SU-DHL-6 (cell line): ENCODE results near the gene GALNT9.

ENCODE experiments used
- H2AFZ ChIP-seq: fragments of 200-600 bp; sonication (generic); 2 replicates; pipeline ENCODE4 v1.6.1; 2014; ENCODE audit warnings: low read depth, mild to moderate bottlenecking, moderate library complexity, mixed read lengths, antibody characterized with exemption, low read length; ENCODE audit not compliant: severe bottlenecking
- H3F3A ChIP-seq: fragments of 200-600 bp; shearing (Covaris generic); 2 replicates; pipeline ENCODE4 v1.6.0; 2016; ENCODE audit warnings: antibody characterized with exemption, mild to moderate bottlenecking; ENCODE audit not compliant: insufficient read depth
- H3K27ac ChIP-seq: fragments of 200-600 bp; sonication (generic); 2 replicates; pipeline ENCODE4 v1.5.1; 2016; ENCODE audit warnings: low read depth, mild to moderate bottlenecking, low read length, moderate library complexity, mixed read lengths
- H3K27me3 ChIP-seq: fragments of 200-600 bp; sonication (generic), shearing (Covaris generic); 2 replicates; pipeline ENCODE4 v1.6.0; 2014; ENCODE audit warnings: mild to moderate bottlenecking, low read length
- H3K36me3 ChIP-seq: fragments of 200-600 bp; sonication (generic); 2 replicates; pipeline ENCODE4 v1.6.1; 2014; ENCODE audit warnings: mild to moderate bottlenecking, low read length, mixed read lengths
- H3K4me2 ChIP-seq: fragments of 300-600, 200-600 bp; shearing (Covaris generic), sonication (generic); 2 replicates; pipeline ENCODE4 v1.6.0; 2014; ENCODE audit warnings: low read length, low read depth, mild to moderate bottlenecking; ENCODE audit not compliant: poor library complexity, severe bottlenecking
- H3K4me3 ChIP-seq: fragments of 200-600 bp; sonication (generic); 2 replicates; pipeline ENCODE4 v1.5.1; 2014; ENCODE audit warnings: antibody characterized with exemption, low read length, mild to moderate bottlenecking, mixed read lengths; ENCODE audit not compliant: insufficient read depth, poor library complexity, severe bottlenecking
- H3K79me2 ChIP-seq: fragments of 200-600 bp; sonication (generic); 2 replicates; pipeline ENCODE4 v1.6.1; 2014; ENCODE audit warnings: mild to moderate bottlenecking, low read length, moderate library complexity; ENCODE audit not compliant: insufficient read depth
- H3K9ac ChIP-seq: fragments of 200-600 bp; sonication (generic); 2 replicates; pipeline ENCODE4 v1.7.0; 2014; ENCODE audit warnings: mild to moderate bottlenecking, low read length
- H3K9me2 ChIP-seq: fragments of 200-600 bp; sonication (generic); replicated peaks from 2 replicates; pipeline ENCODE4 v1.6.1; 2014; ENCODE audit warnings: low read length; ENCODE audit not compliant: insufficient read depth
- H3K9me3 ChIP-seq: fragments of 200-600 bp; sonication (generic); 2 replicates; pipeline ENCODE4 v1.6.1; 2014; ENCODE audit warnings: low read length, mixed read lengths; ENCODE audit not compliant: insufficient read depth
- H4K20me1 ChIP-seq: fragments of 200-600 bp; sonication (generic); 2 replicates; pipeline ENCODE4 v1.6.1; 2014; ENCODE audit warnings: low read depth, mild to moderate bottlenecking, antibody characterized with exemption, low read length, moderate library complexity, mixed read lengths
- EZH2phosphoT487 ChIP-seq: fragments of 200-600 bp; sonication (generic), shearing (Covaris generic); conservative IDR thresholded peaks from 2 replicates; pipeline ENCODE4 v1.6.1; 2018; ENCODE audit warnings: mild to moderate bottlenecking, antibody characterized with exemption, low read length, moderate library complexity, mixed read lengths
- TF ChIP-seq, protein P1 (sequence below): fragments of 200-600 bp; sonication (generic); IDR thresholded peaks from one replicate; pipeline ENCODE4 v1.5.1; 2017; ENCODE audit warnings: antibody characterized with exemption, mild to moderate bottlenecking, low read length, moderate library complexity; ENCODE audit not compliant: insufficient read depth, poor library complexity, severe bottlenecking

Gene GALNT9

DNA sequence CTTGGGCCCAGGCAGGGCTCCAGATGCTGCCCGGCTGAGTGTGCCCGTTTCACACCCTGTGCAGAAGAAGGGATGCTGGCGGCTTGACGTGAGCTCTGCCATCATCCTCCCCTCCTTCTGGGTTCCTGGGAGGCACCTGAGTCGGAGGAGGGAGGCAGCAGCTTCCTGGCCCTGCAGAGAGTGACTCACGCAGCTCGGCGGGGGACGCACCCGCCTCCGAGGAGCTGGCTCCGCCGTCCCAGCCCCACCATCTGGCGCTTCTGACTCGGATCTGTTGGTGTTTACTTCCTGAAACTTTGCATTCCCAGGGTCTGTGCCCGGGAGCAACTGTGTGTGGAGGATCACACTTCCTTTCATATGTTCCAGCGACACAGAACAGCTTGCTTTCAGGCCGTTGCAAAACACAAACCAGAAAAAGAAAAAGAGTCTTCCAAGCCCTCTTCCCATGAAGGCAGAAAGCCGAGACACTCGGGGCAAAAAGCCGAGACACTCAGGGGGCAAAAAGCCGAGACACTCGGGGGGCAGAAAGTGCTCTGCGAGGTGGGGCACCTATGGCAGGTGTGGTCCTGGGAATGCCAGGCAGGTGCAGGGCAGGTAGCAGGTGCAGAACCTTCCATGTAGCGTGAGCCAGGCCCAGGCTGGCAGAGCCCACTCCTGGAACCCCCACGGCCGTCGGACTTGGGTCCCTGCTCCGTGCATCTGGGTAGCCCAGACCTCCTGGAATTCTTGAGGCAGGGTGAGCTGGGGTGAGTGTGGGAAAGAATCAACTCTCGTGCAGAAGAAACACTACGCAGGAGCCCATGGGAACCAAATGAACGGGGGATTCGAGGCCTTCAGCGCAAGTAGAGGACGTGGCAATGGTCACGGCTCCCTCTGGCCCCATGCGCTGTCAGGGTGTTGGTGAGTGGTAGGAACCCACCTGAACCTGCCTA is 27.6 kb upstream of the GALNT9 start:
- Histone ChIP-seq H3K9ac (no peak overlapping the region), H3K9me3 (no peaks in the 10 kb centered on the region), H3K9me2 (no peaks in the 10 kb centered on the region), H3F3A (no peaks in the 10 kb centered on the region), H3K36me3 (no peaks in the 10 kb centered on the region), H3K4me3 (no peak overlapping the region), H3K27ac (no peak overlapping the region), H3K27me3 (no peaks in the 10 kb centered on the region), H3K79me2 (no peaks in the 10 kb centered on the region), H2AFZ (no peak overlapping the region), H4K20me1 (no peaks in the 10 kb centered on the region), H3K4me2 (no peak overlapping the region)
- TF ChIP-seq, protein P1, sequence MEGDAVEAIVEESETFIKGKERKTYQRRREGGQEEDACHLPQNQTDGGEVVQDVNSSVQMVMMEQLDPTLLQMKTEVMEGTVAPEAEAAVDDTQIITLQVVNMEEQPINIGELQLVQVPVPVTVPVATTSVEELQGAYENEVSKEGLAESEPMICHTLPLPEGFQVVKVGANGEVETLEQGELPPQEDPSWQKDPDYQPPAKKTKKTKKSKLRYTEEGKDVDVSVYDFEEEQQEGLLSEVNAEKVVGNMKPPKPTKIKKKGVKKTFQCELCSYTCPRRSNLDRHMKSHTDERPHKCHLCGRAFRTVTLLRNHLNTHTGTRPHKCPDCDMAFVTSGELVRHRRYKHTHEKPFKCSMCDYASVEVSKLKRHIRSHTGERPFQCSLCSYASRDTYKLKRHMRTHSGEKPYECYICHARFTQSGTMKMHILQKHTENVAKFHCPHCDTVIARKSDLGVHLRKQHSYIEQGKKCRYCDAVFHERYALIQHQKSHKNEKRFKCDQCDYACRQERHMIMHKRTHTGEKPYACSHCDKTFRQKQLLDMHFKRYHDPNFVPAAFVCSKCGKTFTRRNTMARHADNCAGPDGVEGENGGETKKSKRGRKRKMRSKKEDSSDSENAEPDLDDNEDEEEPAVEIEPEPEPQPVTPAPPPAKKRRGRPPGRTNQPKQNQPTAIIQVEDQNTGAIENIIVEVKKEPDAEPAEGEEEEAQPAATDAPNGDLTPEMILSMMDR, result no peak
- TF ChIP-seq EZH2phosphoT487, result no peak

DNA sequence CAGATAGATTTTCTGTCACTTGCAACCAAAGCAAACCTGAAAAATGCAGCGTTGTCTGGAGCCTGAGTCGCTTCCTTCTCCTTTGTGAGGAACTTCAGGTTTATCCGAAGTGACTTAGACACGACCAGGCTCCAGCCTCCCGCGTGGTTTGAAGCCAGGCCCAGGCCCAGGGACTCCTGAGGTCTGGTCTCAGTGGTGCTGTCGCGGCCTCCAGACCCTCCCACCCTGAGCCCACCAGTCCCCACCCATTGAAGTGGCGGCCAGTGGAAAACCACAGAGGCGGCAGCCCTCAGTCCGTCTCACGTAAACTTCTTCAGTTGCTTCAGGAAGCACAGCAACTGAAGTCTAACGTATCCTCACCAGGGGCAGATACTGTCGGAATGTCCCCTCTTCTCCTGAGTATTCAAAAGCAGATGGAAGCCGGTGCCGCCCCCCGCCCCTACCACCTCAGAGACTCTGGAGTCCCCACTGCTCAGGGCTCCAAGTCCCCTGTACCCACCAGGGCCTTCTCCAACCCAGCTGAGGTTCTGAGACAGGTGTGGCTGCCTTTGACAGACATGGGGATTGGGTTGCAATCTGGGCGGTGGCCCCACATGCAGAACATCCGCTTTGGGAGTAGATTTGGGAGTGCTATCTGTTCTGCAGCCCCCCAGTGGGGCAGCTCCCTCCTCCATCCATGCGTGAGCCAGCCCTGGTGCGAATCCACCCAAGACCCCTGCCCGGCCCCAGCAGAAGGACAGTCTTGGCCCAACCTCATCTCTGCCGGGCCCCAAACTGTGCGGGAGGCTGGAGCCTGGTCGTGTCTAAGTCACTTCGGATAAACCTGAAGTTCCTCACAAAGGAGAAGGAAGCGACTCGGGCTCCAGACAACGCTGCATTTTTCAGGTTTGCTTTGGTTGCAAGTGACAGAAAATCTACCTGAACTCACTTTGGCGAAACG is 26.6 kb upstream of the GALNT9 start:
- no peaks in the 10 kb centered on the region for H3K36me3 ChIP-seq
- H3K9ac ChIP-seq, result no peak overlapping the region
- H3K4me3 ChIP-seq, result no peak overlapping the region
- no peak overlapping the region for H3K4me2 ChIP-seq
- no peak for TF ChIP-seq EZH2phosphoT487
- TF ChIP-seq, protein P1, result no peak
- H3K27me3 ChIP-seq, result no peaks in the 10 kb centered on the region
- no peaks in the 10 kb centered on the region for H3K9me2 ChIP-seq
- no peaks in the 10 kb centered on the region for H3K79me2 ChIP-seq
- no peaks in the 10 kb centered on the region for H4K20me1 ChIP-seq
- H3F3A ChIP-seq, result no peaks in the 10 kb centered on the region
- no peak overlapping the region for H3K27ac ChIP-seq
- H2AFZ ChIP-seq, result no peak overlapping the region
- H3K9me3 ChIP-seq, result no peaks in the 10 kb centered on the region

DNA sequence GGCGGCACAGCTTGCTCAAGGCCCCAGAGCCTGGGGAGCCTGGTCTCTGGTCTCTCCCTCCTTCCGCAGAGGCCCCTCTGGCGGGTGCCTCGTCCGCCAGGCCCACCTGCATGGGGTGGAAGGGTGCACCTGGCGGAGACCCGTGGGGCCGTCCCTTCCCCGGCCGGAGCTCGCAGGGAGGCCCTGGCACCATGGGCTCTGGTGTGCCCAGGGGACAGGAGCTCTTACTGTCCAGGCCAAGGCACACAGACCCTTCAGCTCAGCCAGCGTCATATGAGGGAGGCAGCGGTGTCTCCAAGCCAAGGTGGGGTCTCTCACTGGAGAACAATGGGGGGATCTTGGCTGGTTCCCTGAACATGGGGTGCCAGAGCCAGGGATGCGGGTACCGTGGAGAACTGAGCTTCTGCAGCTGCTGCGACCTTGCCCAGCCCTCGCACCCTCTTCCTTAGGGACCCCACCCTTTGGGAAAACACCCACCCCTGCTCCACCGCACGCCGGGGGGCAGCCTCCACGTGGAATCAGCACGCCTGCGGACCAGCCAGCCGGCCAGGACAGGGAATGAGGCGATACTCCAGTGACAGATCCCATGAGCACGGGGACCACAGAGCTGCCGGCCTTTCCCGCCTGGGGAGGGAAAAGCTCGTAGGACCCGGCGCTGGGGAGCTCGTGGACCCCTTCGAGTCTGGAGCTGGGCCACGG is 25.7 kb upstream of the GALNT9 start:
- Histone ChIP-seq H3K27ac (no peak overlapping the region), H3K9me3 (no peaks in the 10 kb centered on the region), H3F3A (no peaks in the 10 kb centered on the region), H3K27me3 (no peaks in the 10 kb centered on the region), H3K36me3 (no peaks in the 10 kb centered on the region), H3K9ac (no peak overlapping the region), H3K79me2 (no peaks in the 10 kb centered on the region), H3K4me2 (no peak overlapping the region), H4K20me1 (no peaks in the 10 kb centered on the region), H3K9me2 (no peaks in the 10 kb centered on the region), H3K4me3 (no peak overlapping the region), H2AFZ (no peak overlapping the region)
- no peak for TF ChIP-seq EZH2phosphoT487
- TF ChIP-seq, protein P1, result no peak
